Caco-2 (cell line): ENCODE measurements around the gene DENND1A. TPM values are rescaled to one million over a fixed set of nuclear protein-coding genes. Genes with fewer than 3 reads are reported as not detected.

Source experiments
- BruUV-seq: library from RNA; stranded (reverse); fragments of 400-500 nt; replicated peaks from 2 replicates; lab custom pipeline; 2021; lab: Mats Ljungman, UMichigan
- CTCF ChIA-PET: fragments of 300-600 bp; sonication (Branson Sonifier 250); formaldehyde crosslinking; loops from one replicate; lab custom pipeline; 2022; ENCODE audit warnings: antibody characterized with exemption; lab: Charles Lee
- POLR2A ChIA-PET: fragments of 300-600 bp; sonication (Branson Sonifier 250); formaldehyde crosslinking; loops from one replicate; lab custom pipeline; 2022; ENCODE audit warnings: antibody characterized with exemption; lab: Charles Lee
- DNase-seq, 2 experiments: peaks; one replicate each; pipeline versions ENCODE4 v3.0.0 to v3.0.0-alpha.2; 2020 to 2022
- H3K27me3 ChIP-seq: replicated peaks from 2 replicates; pipeline ENCODE4 v1.6.0; 2011; ENCODE audit warnings: low read length; ENCODE audit not compliant: control insufficient read depth, insufficient read depth
- H3K36me3 ChIP-seq: 2 replicates; pipeline ENCODE4 v1.5.1; 2011; ENCODE audit warnings: low read length; ENCODE audit not compliant: control insufficient read depth, insufficient read depth
- H3K4me1 ChIP-seq: fragments of 250-450 bp; sonication (Bioruptor Pico); 2 replicates; pipeline ENCODE4 v1.5.1; 2020; ENCODE audit warnings: mild to moderate bottlenecking
- H3K4me3 ChIP-seq: 2 replicates; pipeline ENCODE4 v1.5.1; 2011; ENCODE audit warnings: low read depth, mild to moderate bottlenecking, control low read depth, low read length
- H3K9me3 ChIP-seq: fragments of 250-450 bp; sonication (Bioruptor Pico); 2 replicates; pipeline ENCODE4 v1.5.1; 2020; ENCODE audit warnings: mild to moderate bottlenecking, moderate library complexity
- H3K27ac Mint-ChIP-seq: one replicate; pipeline ENCODE4 v1.8.0; 2022; ENCODE audit warnings: mixed read lengths; ENCODE audit not compliant: unreplicated experiment
- H3K27me3 Mint-ChIP-seq: one replicate; pipeline ENCODE4 v1.8.0; 2022; ENCODE audit warnings: mixed read lengths; ENCODE audit not compliant: insufficient read depth, unreplicated experiment
- H3K36me3 Mint-ChIP-seq: one replicate; pipeline ENCODE4 v1.8.0; 2022; ENCODE audit warnings: mild to moderate bottlenecking, mixed read lengths; ENCODE audit not compliant: insufficient read depth, unreplicated experiment
- H3K4me1 Mint-ChIP-seq: one replicate; pipeline ENCODE4 v1.8.0; 2022; ENCODE audit warnings: low read depth, mixed read lengths; ENCODE audit not compliant: unreplicated experiment
- H3K4me3 Mint-ChIP-seq: one replicate; pipeline ENCODE4 v1.8.0; 2022; ENCODE audit warnings: mild to moderate bottlenecking, moderate library complexity, mixed read lengths; ENCODE audit not compliant: unreplicated experiment
- H3K9me3 Mint-ChIP-seq: one replicate; pipeline ENCODE4 v1.8.0; 2022; ENCODE audit warnings: mixed read lengths; ENCODE audit not compliant: unreplicated experiment
- CTCF ChIP-seq, 2 experiments: fragments of 200-600 bp in 1 of 2; IDR thresholded peaks; 1 replicate in 1 of 2; 2 replicates in 1 of 2; pipeline versions ENCODE4 v1.5.1 to v1.8.0; 2011 to 2022; ENCODE audit warnings: antibody characterized with exemption in 1 of 2, control low read depth in 1 of 2, inconsistent platforms in 1 of 2, low read depth in 1 of 2, low read length in 1 of 2, mild to moderate bottlenecking in 1 of 2, moderate library complexity in 1 of 2; ENCODE audit not compliant: insufficient read depth in 1 of 2, severe bottlenecking in 1 of 2, unreplicated experiment in 1 of 2
- intact Hi-C: fragments of 100-400 bp; cut with micrococcal nuclease; formaldehyde crosslinking; loops from one replicate; pipeline ENCODE4 v1.10.0; 2022; ENCODE audit not compliant: unreplicated experiment
- total RNA-seq: library from RNA; stranded (reverse); gene quantifications from 2 replicates; pipeline ENCODE4 v1.2.3, GENCODE V29; 2022

Gene DENND1A
- total RNA-seq, 1 experiment from 2014 or later: 41.6 TPM

- Mint-ChIP-seq H3K9me3 (no peaks in the 10 kb centered on the region), H3K27ac (no peak overlapping the region), H3K4me3 (no peak overlapping the region), H3K4me1 (no peaks in the 10 kb centered on the region), H3K27me3 (no peaks in the 10 kb centered on the region), H3K36me3 (no peaks in the 10 kb centered on the region)
- H3K27me3 ChIP-seq: no peaks in the 10 kb centered on the region
- BruUV-seq: no TSS peak
- no peak overlapping the region for H3K4me3 ChIP-seq
- no peaks in the 10 kb centered on the region for H3K9me3 ChIP-seq
- H3K36me3 ChIP-seq: no peaks in the 10 kb centered on the region; the same call in 1 of the 2 replicates
- intact Hi-C loops: no loop called here
- DNase-seq: no peak
- no peak for TF ChIP-seq CTCF (IDR thresholded peaks at IDR 0.05; ENCODE audit: insufficient read depth in 1 of 2, low read depth in 1 of 2, low read length in 1 of 2, severe bottlenecking in 1 of 2, unreplicated experiment in 1 of 2)
- ChIA-PET CTCF (no interaction called here), POLR2A (no interaction called here)
- peaks cover 6% of the 10 kb centered on the region; the same call in 1 of the 2 replicates for H3K4me1 ChIP-seq
Observed at GRCh38 chr9:123894822-123895221, 35.1 kb downstream of the DENND1A start.

DNA sequence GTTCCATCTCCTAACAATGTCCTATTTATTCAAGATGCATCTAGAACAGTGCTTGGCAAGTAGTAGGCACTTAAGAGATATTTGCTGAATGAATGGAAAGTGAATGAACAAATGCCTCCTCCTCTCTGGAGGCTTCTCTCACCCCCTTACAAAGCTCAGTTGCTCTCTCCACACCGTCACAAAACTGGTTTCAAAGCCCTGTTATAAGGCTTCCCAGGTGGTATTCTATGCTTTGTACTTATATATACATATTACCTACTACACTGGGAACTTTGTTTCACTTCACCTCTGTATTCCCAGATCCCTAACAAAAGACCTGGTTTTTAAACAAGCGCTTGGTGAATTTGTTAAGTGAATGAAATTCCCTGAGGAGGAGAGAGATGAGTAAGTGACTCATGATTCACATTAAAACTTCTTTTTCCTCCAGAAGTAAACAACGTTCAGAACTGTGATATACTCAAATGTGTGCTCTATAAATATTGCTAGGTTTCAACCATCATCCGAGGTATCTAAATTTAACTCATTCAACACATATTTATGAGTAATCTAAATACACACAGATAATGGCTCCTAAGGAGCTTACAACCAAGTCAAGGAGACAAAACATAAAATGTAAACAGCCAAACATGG lies 36.0 kb downstream of the DENND1A start:
- no peaks in the 10 kb centered on the region for H3K9me3 Mint-ChIP-seq
- BruUV-seq: no TSS peak
- H3K4me1 Mint-ChIP-seq: no peaks in the 10 kb centered on the region
- intact Hi-C loops: no loop called here
- DNase-seq: no peak
- no peak overlapping the region for H3K4me3 Mint-ChIP-seq
- TF ChIP-seq CTCF (IDR thresholded peaks at IDR 0.05; ENCODE audit: insufficient read depth in 1 of 2, low read depth in 1 of 2, low read length in 1 of 2, severe bottlenecking in 1 of 2, unreplicated experiment in 1 of 2): no peak
- H3K36me3 ChIP-seq: no peaks in the 10 kb centered on the region; the same call in 1 of the 2 replicates
- H3K9me3 ChIP-seq: no peaks in the 10 kb centered on the region; the same call in 1 of the 2 replicates
- no peaks in the 10 kb centered on the region for H3K27me3 ChIP-seq
- H3K4me3 ChIP-seq: no peak overlapping the region
- H3K36me3 Mint-ChIP-seq: no peaks in the 10 kb centered on the region
- H3K27ac Mint-ChIP-seq: no peak overlapping the region
- peaks cover 6% of the 10 kb centered on the region; the same call in 1 of the 2 replicates for H3K4me1 ChIP-seq
- ChIA-PET POLR2A (no interaction called here), CTCF (no interaction called here)
- H3K27me3 Mint-ChIP-seq: no peaks in the 10 kb centered on the region

DNA sequence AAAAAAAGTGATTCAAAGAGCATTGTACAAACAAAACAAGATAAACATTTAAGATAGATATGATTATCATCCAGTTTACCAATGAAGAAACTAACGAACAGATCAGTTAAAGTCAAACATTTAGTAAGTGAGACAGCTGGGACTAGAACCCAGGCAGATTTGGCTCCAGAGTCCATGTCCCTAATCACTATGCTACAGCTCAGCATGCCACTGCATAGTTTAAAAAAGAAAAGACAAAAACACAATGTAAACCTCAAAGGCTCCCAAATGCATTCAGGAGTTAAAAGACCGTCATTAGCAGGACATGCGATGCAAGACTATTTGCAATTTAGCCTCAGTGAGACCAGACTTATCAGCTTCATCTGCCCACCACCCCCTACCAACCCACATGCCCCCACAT lies 36.8 kb downstream of the DENND1A start:
- H3K4me1 Mint-ChIP-seq: no peaks in the 10 kb centered on the region
- no peaks in the 10 kb centered on the region for H3K27me3 ChIP-seq
- DNase-seq: no peak
- H3K36me3 Mint-ChIP-seq: peaks cover 2% of the 10 kb centered on the region
- no peaks in the 10 kb centered on the region for H3K9me3 Mint-ChIP-seq
- CTCF ChIA-PET: no interaction called here
- H3K4me1 ChIP-seq: peaks cover 6% of the 10 kb centered on the region; the same call in 1 of the 2 replicates
- no peaks in the 10 kb centered on the region; the same call in 1 of the 2 replicates for H3K9me3 ChIP-seq
- no peak overlapping the region for H3K4me3 Mint-ChIP-seq
- TF ChIP-seq CTCF (IDR thresholded peaks at IDR 0.05; ENCODE audit: insufficient read depth in 1 of 2, low read depth in 1 of 2, low read length in 1 of 2, severe bottlenecking in 1 of 2, unreplicated experiment in 1 of 2): no peak
- H3K27me3 Mint-ChIP-seq: no peaks in the 10 kb centered on the region
- no TSS peak for BruUV-seq
- intact Hi-C loops: no loop called here
- H3K4me3 ChIP-seq: no peak overlapping the region
- POLR2A ChIA-PET: no interaction called here
- H3K27ac Mint-ChIP-seq: no peak overlapping the region
- peaks cover 2% of the 10 kb centered on the region for H3K36me3 ChIP-seq
